GM21528 (cell line): ENCODE data around the gene MMP17.

Source experiments
- ATAC-seq: cut with Tn5 transposase; IDR thresholded peaks from one replicate; pipeline ENCODE4 v1.9.1; 2021; ENCODE audit warnings: mild to moderate bottlenecking, moderate library complexity; ENCODE audit not compliant: unreplicated experiment, low FRiP score

Gene MMP17

DNA sequence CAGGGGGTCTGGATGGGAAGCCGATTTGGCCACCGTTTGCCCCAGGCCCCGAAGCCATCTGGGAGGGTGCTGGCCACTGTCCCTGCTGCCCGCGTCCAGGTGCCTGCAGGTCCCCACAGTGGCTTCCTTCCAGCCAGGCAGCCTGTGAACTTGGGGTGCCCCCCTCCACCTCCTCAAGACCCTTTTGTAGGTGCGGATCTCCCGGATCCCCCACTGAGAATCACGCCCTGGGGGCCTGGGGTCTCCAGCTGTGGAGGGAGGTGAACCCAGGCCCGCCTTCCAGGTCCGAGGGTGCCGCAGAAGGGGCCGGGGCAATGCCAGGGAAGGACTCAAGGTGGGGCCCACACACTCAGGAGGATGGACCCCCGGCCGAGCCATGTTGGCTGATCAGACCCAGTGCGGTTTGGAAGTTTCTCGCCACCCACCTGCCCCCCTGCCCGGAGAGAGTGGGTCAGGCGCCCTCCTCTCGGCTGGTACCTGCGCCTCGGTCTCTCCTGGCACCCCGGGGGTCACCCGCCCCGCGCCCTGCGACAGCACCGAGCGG is 1.7 kb downstream of the MMP17 start:
- no peak for ATAC-seq

DNA sequence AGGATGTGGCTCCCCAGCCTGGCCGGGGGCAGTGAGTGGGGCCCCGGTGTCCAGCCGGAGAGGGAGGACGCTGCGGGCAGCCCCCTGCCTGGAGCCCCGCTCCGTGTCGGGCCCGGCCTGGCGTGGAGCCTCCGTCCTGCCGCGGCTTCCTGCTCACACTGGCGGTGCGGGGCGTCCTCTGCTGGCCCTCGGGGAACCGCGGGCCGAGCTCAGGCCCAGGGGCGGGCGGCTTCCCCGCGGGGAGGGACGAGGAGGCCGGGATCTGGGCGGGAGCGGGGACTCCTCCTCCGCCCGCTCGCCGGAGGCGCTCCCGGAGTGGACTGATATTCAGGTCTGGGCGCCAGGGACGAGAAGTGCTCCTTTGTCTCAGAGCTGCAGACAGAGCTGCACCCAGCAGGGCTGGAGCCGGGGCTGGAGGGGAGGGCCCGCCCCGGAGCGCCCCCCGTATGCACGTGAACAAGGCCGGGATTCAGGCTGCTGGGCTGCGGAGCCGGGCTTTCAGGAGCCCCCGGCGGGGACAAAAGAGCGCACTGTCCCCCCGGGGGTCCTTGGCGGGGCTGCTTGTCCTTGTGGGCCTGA is 2.2 kb downstream of the MMP17 start:
- no peak for ATAC-seq

DNA sequence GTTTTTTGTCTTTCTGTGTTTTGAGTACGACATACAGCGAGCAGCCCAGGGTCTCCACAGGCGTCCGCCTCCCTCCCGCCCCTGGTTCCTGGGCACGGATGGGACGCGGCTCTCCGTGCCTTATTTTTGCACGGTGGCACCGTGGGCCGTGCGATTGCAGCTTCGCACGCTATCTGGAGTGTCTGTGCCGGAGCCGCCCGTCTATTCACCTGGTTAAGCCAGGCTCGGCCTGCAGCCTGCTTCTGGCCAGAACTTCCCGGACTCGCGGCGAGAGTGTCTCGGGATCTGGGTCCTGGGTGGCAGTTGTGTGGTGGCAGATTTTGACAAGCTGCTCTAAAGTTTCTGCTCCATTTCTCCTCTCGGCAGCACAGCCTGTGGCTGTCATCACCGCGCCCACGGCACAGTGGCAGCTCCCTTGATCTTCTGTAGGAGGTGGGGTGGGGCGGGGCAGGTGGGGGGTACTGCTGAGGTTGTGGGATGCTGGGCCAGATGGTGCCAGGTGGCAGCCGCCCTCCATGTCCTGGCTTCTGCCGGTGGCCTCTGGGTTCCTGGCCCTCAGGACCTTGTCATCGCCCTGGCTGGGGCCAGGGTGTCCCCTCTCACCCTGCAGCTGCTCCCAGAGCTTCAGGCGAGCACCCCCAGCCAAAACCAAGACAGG is 2.9 kb downstream of the MMP17 start:
- no peak for ATAC-seq

DNA sequence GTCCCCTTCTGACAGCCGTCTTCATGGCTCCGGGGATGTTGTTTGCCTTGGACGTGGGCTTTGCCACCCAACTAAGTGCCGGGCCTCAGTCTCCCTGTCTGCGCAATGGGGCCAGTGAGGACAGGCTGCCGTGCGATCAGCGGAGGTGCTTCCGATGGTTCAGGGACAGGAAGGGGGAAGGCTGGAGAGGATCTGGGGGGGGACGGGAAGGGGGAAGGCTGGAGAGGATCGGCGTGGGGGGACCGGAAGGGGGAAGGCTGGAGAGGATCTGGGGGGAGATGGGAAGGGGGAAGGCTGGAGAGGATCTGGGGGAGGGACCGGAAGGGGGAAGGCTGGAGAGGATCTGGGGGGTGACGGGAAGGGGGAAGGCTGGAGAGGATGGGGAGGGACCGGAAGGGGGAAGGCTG is 3.4 kb downstream of the MMP17 start:
- no peak for ATAC-seq

DNA sequence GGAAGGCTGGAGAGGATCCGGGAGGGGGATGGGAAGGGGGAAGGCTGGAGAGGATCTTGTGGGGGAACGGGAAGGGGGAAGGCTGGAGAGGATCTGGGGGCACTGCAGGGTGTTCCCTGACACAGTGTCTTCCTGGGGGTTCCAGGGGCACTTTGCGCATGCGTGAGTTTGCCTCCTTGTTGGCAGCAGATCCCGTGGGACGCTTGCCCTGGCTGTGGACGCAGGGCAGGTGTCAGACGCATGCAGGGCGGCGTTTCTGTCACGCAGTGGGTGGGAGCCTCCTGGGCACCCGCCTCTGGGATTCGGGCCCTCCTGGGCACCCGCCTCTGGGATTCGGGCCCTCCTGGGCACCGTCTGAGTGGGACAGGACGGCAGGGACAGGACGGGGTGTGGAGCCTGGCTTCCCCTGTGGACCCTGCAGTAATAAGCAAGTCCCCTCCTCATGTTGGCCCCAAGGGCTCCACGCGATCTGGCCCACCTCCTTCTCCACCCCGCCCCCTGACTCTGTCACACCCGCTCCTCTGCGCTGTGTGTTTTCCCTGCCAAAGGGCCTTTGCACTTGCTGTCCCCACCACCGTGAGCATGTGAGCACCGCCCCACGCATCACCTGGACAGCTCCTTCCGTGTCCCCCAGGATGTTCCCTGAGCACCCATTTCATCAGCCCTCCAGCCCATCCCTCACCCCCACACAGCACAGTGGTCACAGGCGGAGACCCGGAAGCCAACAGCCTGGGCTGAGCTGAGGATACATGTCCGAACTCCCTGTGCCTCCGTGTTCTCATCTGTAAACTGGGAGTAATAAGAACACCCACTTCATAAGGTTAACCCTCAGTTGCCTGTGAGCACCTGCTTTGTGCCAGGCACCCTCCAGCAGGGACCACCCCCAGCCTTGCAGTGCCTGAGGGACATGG is 4.4 kb downstream of the MMP17 start:
- no peak for ATAC-seq

DNA sequence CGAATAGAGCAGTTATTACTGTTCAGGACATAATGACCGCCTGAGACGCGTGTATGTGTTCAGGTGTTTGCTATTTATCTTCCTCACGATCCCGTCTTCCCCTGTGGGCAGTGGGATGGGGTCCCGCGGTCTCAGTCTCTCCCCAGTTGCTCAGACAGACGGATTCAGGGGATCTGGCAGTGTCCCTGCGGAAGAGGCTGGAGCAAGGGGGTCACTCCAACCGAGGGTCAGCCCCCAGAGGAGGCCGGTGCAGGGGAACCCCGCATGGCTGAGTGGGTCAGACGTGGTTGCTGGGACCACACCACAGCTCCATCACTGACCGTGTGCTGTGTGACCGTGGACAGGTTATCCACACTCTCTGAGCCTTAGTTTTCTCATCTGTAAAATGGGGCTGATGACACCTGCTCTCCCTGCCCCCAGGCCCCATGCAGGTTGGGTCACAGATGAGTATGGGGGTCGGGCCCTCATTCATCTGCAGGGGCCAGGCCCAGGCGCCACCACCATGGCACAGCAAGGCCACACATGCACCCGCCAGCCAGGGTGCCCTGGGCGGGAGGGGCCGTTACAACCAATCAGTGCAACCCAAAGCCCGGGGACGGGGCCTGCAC is 5.2 kb downstream of the MMP17 start:
- ATAC-seq = no peak

DNA sequence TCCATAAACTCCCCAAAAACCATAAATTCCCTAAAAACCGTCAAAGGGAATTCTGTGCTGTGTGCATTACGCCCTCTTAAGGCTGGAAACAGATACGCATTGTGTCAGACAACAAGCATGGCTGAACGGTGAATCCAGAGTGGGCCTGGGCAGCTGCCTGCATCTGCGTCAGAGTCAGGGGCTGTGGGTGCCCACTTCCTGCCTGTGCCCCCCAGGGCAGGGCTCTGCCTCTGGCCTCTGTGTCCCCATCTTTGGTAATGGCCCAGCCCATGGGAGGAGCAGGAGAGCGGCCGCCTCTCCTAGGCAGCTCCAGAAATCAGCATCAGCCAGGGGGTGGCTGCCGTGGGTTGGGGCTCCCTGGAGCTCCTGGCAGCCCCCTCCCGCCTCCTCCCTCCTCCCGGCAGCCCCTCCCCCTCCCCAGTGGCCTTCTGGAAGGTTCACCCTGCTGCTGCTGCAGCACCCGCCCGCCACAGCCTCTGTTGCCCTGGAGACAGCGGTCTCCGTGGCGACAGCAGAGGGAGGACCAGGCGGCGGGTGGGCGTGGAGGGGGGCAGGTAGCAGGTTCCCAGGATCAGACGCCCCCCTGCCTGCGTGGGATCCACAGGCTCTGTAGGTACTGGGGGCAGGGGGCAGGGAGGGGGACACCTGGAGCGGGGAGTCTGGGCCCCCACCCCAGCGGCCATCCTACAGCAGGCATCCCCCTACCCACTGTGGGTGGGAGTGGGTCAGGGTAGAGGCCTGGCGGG is 5.9 kb downstream of the MMP17 start:
- no peak for ATAC-seq

DNA sequence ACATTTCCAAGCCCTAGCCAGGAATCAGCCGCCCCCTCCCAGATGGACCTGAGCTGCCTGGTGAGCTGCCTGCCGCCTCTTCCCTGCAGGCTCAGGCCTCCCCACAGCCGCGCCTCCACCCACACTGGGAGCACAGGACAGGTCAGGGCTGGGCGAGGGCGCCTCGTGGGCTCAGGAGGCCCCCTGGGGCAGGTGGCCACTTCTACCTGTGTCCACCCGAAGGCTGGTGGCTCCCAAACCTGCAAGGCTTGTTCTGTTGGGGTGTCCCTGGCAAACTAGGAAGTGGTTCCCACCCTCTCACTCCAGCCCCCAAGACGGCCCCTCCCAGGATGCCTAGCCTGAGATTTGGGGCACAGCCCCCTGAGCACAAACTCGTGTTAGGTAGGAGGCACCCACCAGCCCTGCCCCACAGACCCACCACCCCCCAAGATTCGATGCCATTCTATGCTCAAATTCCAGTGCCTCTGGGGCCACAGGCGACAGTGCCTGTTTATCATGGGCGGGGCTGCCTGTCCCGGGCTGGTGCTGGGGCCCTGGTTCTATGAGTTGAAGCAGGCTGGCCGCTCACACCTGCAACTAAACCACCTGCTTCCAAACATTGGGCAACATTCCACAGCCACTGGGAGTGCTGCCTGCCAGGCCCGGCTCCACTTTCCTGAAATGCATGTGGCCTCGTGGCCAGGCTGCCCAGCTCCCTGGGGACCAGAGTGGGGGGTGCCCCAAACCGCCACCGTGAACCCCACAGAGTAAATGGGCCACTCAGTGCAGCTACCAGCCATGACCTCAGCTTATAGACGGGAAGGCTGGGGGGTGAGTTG is 6.8 kb downstream of the MMP17 start:
- ATAC-seq = no peak

DNA sequence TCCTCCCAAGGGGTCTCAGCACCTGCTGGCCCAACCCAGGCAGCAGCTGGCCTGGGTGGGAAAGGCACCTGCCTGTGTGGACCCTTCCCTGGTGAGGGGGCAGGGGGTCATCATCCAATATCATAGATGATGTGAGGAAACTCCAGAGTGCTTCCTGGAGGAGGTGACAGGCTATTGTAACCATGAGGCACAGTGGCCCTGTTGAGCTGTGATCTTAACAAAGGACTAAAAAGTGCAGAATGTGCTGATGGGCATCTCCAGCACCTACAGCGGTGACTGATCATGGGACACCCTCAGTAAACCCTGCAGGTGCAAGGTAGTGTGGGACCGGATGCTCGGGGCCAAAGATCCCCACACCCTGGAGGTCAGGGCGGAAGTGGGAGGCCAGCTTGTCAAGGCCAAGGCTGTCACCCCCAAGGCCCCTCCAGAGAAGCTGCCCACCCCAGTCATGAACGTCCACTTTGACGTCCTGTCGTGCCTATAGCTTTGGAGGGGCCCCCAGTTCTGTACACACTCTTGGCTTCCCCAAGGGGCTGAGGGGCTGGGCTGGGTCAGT is 7.5 kb downstream of the MMP17 start:
- ATAC-seq = no peak

DNA sequence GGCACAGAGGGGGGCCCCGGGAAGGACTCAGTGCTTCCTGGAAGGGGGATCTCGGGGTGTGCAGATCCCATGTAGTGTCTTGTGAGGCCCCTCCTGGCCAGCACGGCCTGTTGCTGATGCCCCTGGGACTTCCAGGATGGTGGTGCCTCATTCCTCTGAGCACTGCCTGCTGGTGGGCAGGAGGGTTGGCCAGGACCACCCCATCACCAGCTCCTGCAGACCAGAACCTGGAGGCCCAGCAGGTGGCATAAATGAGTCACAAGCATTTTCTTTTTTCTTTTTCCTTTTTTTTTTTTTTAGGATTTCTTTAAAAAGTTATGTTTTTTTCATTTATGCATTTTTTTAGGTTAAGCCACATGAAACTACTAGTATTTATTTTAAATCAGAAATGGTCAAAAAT is 8.0 kb downstream of the MMP17 start:
- ATAC-seq = no peak

DNA sequence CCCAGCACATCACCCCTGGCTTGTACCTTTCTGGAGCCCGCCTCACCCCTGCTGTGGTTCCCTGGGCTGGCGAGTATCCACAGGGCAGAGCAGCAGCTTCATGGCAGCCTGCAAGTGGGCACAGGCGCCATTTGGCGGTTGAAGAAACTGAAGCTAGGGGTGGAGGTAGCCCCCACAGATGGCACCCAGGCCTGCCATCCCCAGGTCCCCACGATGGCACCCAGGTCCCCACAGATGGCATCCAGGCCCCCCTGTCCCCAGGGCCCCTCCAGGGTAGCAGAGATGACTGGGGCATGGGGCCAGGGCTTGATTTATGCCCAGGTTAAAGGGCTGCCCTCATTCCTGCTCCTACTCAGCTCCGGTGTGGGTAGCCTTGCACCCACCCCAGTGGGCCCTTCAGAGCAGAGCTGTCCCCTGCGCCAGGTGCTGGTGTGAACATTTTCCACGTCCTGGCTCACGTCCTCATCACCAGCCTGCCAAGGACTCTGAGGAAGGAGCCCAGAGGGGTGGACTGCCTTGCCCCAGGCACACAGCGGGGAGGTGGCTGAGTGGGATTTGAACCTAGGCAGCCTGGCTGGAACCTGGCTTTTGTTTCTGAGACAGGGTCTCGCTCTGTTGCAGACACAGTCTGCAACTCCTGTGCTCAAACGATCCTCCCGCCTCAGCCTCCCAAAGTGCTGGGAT is 8.7 kb downstream of the MMP17 start:
- no peak for ATAC-seq

DNA sequence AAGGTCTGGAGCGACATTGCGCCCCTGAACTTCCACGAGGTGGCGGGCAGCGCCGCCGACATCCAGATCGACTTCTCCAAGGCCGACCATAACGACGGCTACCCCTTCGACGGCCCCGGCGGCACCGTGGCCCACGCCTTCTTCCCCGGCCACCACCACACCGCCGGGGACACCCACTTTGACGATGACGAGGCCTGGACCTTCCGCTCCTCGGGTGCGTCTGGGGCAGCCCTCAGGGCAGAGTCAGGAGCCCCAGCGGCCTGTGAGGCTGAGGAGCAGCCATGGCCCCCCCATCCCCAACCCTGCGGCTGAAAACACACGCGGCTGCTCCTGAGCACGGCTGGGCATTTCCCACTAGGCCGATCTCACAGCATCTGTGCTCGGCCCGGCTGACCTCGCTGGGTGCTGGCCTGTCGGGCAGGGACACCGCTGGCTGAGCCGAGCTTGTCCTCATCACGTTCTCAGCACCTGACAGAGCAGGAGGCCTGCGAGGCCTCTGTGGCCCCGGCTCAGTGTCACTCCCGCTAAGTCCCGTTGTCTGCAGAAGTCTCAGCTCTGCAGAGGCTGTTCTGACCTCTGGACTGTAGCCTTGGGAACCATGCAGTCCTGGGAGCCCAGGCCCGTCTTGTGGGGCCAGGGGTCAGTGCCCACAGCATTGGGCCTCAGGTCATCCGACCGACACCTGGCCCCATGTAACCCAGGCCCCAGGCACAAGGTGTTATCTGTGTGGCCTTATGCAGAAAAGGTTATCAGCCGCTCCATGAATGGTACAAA is 12.6 kb downstream of the MMP17 start:
- ATAC-seq = no peak

DNA sequence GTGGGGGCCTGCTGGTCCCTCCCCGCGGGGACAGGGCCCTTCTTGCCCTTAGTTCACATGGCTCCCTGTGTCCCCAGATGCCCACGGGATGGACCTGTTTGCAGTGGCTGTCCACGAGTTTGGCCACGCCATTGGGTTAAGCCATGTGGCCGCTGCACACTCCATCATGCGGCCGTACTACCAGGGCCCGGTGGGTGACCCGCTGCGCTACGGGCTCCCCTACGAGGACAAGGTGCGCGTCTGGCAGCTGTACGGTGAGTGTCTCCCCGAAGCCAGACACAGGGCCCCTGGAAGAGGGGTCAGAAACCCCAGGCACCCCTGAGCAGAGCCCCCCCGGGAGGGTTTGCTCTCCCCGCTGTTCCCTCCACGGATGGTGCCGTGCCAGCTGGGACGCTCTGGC is 13.4 kb downstream of the MMP17 start:
- ATAC-seq = no peak

DNA sequence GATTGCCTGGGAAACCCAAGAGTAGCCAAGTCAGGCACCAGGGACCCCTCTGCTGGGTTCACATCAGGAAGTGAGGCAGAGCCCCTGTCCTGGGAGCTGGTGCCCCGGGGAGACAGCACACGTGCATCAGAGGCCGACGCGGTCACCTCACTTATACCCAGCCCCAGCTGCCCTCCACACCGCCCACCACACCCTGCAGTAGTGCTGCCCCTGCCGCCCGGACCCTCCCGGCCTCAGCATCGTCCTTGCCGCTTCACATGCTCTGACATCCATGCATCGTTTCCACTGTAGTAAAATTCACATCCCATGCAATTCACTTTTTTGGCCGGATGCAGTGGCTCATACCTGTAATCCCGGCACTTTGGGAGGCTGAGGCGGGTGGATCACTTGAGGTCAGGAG is 14.0 kb downstream of the MMP17 start:
- ATAC-seq = no peak

DNA sequence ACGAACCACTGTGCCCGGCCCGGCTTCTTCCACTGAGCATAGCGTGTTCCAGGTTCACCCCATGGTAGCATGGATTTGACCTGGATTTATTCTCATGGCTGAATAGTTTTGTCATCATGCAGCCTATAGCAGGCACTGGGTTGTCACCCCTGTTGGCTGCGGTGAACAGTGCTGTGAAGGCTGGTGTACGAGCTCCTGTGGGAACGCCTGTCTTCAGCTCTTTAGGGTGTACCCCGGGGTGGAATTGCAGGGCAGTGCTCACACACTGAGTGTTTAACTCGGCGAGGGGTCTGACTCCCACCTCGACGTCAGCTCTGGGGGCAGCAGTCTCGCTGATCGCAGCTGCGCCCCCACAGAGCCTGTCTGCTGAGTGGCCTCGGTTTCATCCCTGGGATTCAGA is 15.3 kb downstream of the MMP17 start:
- no peak for ATAC-seq

DNA sequence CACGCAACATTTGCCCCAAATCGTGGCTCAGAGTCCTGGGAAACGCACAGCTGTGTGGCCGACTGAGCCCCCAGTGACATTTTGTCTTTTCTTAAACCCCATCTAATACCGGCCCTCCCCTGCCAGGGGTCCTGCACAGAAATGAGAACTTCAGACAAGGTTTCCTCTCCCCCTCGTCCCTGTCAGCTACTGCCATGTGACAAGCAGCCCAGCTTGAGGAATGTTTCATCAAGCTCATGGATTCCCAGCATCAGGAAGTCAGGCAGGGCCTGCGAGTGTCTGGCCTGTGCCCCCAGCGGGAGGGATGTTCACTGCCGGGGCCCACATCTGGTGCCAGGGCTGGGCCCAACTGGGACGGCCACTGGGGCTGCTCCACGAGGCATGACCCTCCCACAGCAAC is 15.9 kb downstream of the MMP17 start:
- no peak for ATAC-seq

DNA sequence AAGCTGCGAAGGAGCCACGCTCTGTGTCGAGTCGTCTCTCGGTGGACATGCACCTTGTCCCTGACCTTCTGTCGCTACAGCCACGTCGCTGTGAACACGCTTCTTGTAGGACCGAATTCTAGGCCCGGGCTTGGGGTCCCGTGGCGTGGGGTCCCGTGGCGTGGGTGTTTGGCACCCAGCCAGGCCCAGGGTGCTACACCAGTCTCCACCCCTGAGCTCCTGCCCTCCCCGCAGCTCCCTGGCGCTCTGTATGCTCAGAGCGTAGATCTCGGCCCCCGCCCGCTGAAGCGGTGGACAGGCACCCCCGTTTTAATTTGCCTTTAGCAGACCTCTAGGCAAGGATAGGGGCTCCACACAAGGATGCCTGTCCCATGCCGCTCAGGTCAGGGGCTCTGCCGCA is 16.5 kb downstream of the MMP17 start:
- ATAC-seq = no peak

DNA sequence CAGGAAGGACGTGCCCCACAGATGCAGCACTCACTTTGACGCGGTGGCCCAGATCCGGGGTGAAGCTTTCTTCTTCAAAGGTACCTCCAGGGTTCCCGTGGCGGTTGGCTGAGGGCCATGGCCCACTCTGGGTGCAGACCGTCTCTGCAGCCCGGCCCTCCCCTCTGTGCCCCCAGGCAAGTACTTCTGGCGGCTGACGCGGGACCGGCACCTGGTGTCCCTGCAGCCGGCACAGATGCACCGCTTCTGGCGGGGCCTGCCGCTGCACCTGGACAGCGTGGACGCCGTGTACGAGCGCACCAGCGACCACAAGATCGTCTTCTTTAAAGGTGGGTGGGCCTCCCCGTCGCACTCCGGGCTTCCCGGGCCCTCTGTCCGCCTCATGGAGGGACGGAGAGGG is 16.9 kb downstream of the MMP17 start:
- ATAC-seq = no peak
